ENCODE results near the gene CSF1.

The CSF1 gene

GRCh38 chr1:109903376-109903930 lies 7.2 kb upstream of the CSF1 start:
- no peak for TF ChIP-seq CTCF (IDR thresholded peaks at IDR 0.05; ENCODE audit: unreplicated experiment in 3 of 3)
- peaks cover 28% of the 10 kb centered on the region for H3K4me1 Mint-ChIP-seq
- H3K27ac Mint-ChIP-seq, result no peak overlapping the region

GRCh38 chr1:109904105-109904817 lies 6.4 kb upstream of the CSF1 start:
- no peak for TF ChIP-seq CTCF (IDR thresholded peaks at IDR 0.05; ENCODE audit: unreplicated experiment in 3 of 3)
- peaks cover 34% of the 10 kb centered on the region for H3K4me1 Mint-ChIP-seq
- no peak overlapping the region for H3K27ac Mint-ChIP-seq
- H3K36me3 Mint-ChIP-seq (ENCODE audit: low read depth), result no peaks in the 10 kb centered on the region
- no peaks in the 10 kb centered on the region for H3K9me3 Mint-ChIP-seq
- H3K27me3 Mint-ChIP-seq (ENCODE audit: low read depth), result peaks cover 31% of the 10 kb centered on the region
- no peak overlapping the region for H3K4me3 Mint-ChIP-seq

More at GRCh38 chr1:109903376-109903930, 7.2 kb upstream of the CSF1 start:
- no peaks in the 10 kb centered on the region for H3K9me3 Mint-ChIP-seq
- H3K36me3 Mint-ChIP-seq (ENCODE audit: low read depth), result no peaks in the 10 kb centered on the region
- H3K4me3 Mint-ChIP-seq, result no peak overlapping the region
- H3K27me3 Mint-ChIP-seq (ENCODE audit: low read depth), result peaks cover 24% of the 10 kb centered on the region

- peaks cover 41% of the 10 kb centered on the region for H3K4me1 Mint-ChIP-seq
- no peaks in the 10 kb centered on the region for H3K36me3 Mint-ChIP-seq (ENCODE audit: low read depth)
- peaks cover 40% of the 10 kb centered on the region for H3K27me3 Mint-ChIP-seq (ENCODE audit: low read depth)
- no peaks in the 10 kb centered on the region for H3K9me3 Mint-ChIP-seq
- no peak overlapping the region for H3K4me3 Mint-ChIP-seq
- TF ChIP-seq CTCF (IDR thresholded peaks at IDR 0.05; ENCODE audit: unreplicated experiment in 3 of 3), result no peak
- H3K27ac Mint-ChIP-seq, result peak overlapping the region in 1 of 3 experiments; percentile 10
Measured at GRCh38 chr1:109905491-109905890, 5.2 kb upstream of the CSF1 start.

GRCh38 chr1:109906160-109906838 lies 4.3 kb upstream of the CSF1 start:
- no peak for TF ChIP-seq CTCF (IDR thresholded peaks at IDR 0.05; ENCODE audit: unreplicated experiment in 3 of 3)
- Mint-ChIP-seq H3K36me3 (ENCODE audit: low read depth) (no peaks in the 10 kb centered on the region), H3K9me3 (no peaks in the 10 kb centered on the region), H3K27me3 (ENCODE audit: low read depth) (peaks cover 41% of the 10 kb centered on the region), H3K4me1 (peaks cover 41% of the 10 kb centered on the region), H3K4me3 (peak overlapping the region in 1 of 3 experiments; percentile 21), H3K27ac (peak overlapping the region in 2 of 3 experiments; percentile 10 to 15)

- Mint-ChIP-seq H3K9me3 (no peaks in the 10 kb centered on the region), H3K4me1 (peaks cover 45% of the 10 kb centered on the region), H3K27ac (peak overlapping the region in 1 of 3 experiments; percentile 22), H3K27me3 (ENCODE audit: low read depth) (peaks cover 35% of the 10 kb centered on the region), H3K36me3 (ENCODE audit: low read depth) (no peaks in the 10 kb centered on the region), H3K4me3 (no peak overlapping the region)
- TF ChIP-seq CTCF (IDR thresholded peaks at IDR 0.05; ENCODE audit: unreplicated experiment in 3 of 3), result no peak
Measured at GRCh38 chr1:109906839-109907180, 3.8 kb upstream of the CSF1 start.

Measured in nephron (organoid).